Uterus (tissue), 4 donors: ENCODE measurements around the gene UBAP1. TPM values are rescaled to one million over a fixed set of nuclear protein-coding genes. Genes with fewer than 3 reads are reported as not detected.
"Not testable (repeated sequence)": the region's sequence is repeated elsewhere in the genome, so short reads cannot be mapped to it uniquely, and the experiment has no call there.

Experiments used
- DNase-seq, 2 donors: peaks; one replicate each; pipeline ENCODE4 v3.0.0-alpha.2; 2019 to 2020
- H3K27ac ChIP-seq, 2 donors: fragments of 200-600 bp; sonication (generic); 1 replicate in 1 of 2; 2 replicates in 1 of 2; pipeline ENCODE4 v1.5.1; 2016 to 2018
- H3K27me3 ChIP-seq, 2 donors: fragments of 200-600 bp; sonication (generic); one replicate each; pipeline ENCODE4 v1.5.1; 2018 to 2019; ENCODE audit warnings: control low read depth in 1 of 2
- H3K36me3 ChIP-seq, 2 donors: fragments of 200-600 bp; sonication (generic); one replicate each; pipeline ENCODE4 v1.5.1; 2019; ENCODE audit warnings: control low read depth in 1 of 2
- H3K4me1 ChIP-seq, 2 donors: fragments of 200-600 bp; sonication (generic); one replicate each; pipeline ENCODE4 v1.5.1; 2018 to 2019; ENCODE audit warnings: control low read depth in 1 of 2
- H3K4me3 ChIP-seq, 2 donors: fragments of 200-600 bp; sonication (generic); 1 replicate in 1 of 2; 2 replicates in 1 of 2; pipeline ENCODE4 v1.5.1; 2018 to 2019; ENCODE audit warnings: mild to moderate bottlenecking in 1 of 2
- H3K9me3 ChIP-seq, 2 donors: fragments of 200-600 bp; sonication (generic); one replicate each; pipeline ENCODE4 v1.5.1; 2019; ENCODE audit warnings: control low read depth in 1 of 2
- CTCF ChIP-seq, 4 experiments: fragments of 200-600 bp in 2 of 4; fragments of 450-650 bp in 2 of 4; sonication (generic) in 2 of 4; IDR thresholded peaks; one replicate each; pipeline ENCODE4 v1.5.1; 2016 to 2019; ENCODE audit warnings: antibody characterized with exemption in 4 of 4, mild to moderate bottlenecking in 2 of 4, moderate library complexity in 1 of 4
- POLR2A ChIP-seq, 2 donors: fragments of 450-650 bp; IDR thresholded peaks; one replicate each; pipeline ENCODE4 v1.6.1; 2016; ENCODE audit warnings: antibody characterized with exemption in 2 of 2, mild to moderate bottlenecking in 1 of 2, moderate library complexity in 1 of 2
- intact Hi-C: fragments of 100-400 bp; cut with DNase I; formaldehyde crosslinking; loops from one replicate; pipeline ENCODE4 v1.15.1; 2023; ENCODE audit warnings: low total_unique reads
- small RNA-seq: library from RNA; depleted of rRNA; stranded (forward); fragments of <200 nt; gene quantifications from one replicate; pipeline ENCODE3, GENCODE V24; 2016
- total RNA-seq, 4 donors: library from RNA; depleted of rRNA in 3 of 4; stranded (reverse); fragments of >200 nt in 3 of 4; gene quantifications; one replicate each; pipeline versions ENCODE4 v1.1.0 to v1.2.4, GENCODE V29; 2014 to 2023
- donor health status: DM: yes; HTN: yes; CAD: no.

UBAP1 gene
- total RNA-seq, 4 donors from 2014 or later: 17.1 to 60.4 (median 24.9) TPM

- Histone ChIP-seq H3K9me3 (no peaks in the 10 kb centered on the region), H3K27ac (no peak overlapping the region), H3K4me3 (no peak overlapping the region), H3K27me3 (no peaks in the 10 kb centered on the region), H3K36me3 (no peaks in the 10 kb centered on the region), H3K4me1 (no peaks in the 10 kb centered on the region)
- no peak for DNase-seq
- intact Hi-C loops: no loop called here
- TF ChIP-seq POLR2A (IDR thresholded peaks at IDR 0.05): no peak
Observed at GRCh38 chr9:34291023-34291422, 112.2 kb downstream of the UBAP1 start.

- Histone ChIP-seq H3K9me3 (no peaks in the 10 kb centered on the region), H3K4me3 (no peak overlapping the region)
- TF ChIP-seq CTCF (IDR thresholded peaks at IDR 0.05): no peak
- no peak for TF ChIP-seq POLR2A (IDR thresholded peaks at IDR 0.05)
Observed at GRCh38 chr9:34291423-34291822, 112.6 kb downstream of the UBAP1 start.

GRCh38 chr9:34292552-34292951 is 113.7 kb downstream of the UBAP1 start:
- no peaks in the 10 kb centered on the region for H3K27me3 ChIP-seq
- H3K4me1 ChIP-seq: no peaks in the 10 kb centered on the region
- no peaks in the 10 kb centered on the region for H3K36me3 ChIP-seq
- intact Hi-C loops: no loop called here
- no peak overlapping the region for H3K4me3 ChIP-seq
- TF ChIP-seq CTCF (IDR thresholded peaks at IDR 0.05) (no peak), POLR2A (IDR thresholded peaks at IDR 0.05) (no peak)
- no peak overlapping the region for H3K27ac ChIP-seq
- DNase-seq: no peak
- no peaks in the 10 kb centered on the region for H3K9me3 ChIP-seq

More at GRCh38 chr9:34291423-34291822, 112.6 kb downstream of the UBAP1 start:
- intact Hi-C loops: no loop called here
- Histone ChIP-seq H3K4me1 (no peaks in the 10 kb centered on the region), H3K27me3 (no peaks in the 10 kb centered on the region), H3K36me3 (no peaks in the 10 kb centered on the region), H3K27ac (no peak overlapping the region)
- DNase-seq: no peak

- H3K4me3 ChIP-seq, intact Hi-C loops, DNase-seq, H3K4me1 ChIP-seq, H3K36me3 ChIP-seq, H3K27ac ChIP-seq, H3K9me3 ChIP-seq, H3K27me3 ChIP-seq: not testable (repeated sequence)
Observed at GRCh38 chr9:34301064-34301463, 122.2 kb downstream of the UBAP1 start.

Small RNA genes within 50 kb of the gene (small RNA-seq; reads per million reads assigned to genes)
- gene AL353662.3 (not detected), gene RNA5SP282 (not detected), gene RNU2-50P (not detected)

Other genes starting within 250 kb of the UBAP1 start
- 100 to 1,000 TPM in 1 of 4 donors, 10 to 100 TPM in 2, 1 to 10 TPM in 1; 9.2 to 110 (median 51.3) TPM for gene UBAP2, start 130.2 kb upstream of the UBAP1 start, total RNA-seq
- 10 to 100 TPM in 3 of 4 donors, 1 to 10 TPM in 1; 6.4 to 35.3 (median 30.3) TPM for gene DCAF12, start 52.3 kb upstream of the UBAP1 start, total RNA-seq
- 1 to 10 TPM; 1.2 to 6.1 (median 1.5) TPM for gene KIF24, start 150.2 kb downstream of the UBAP1 start, total RNA-seq
- gene NUDT2, start 150.5 kb downstream of the UBAP1 start, total RNA-seq: 10 to 100 TPM in 3 of 4 donors, 1 to 10 TPM in 1; 7.6 to 24.6 (median 20.2) TPM
- 1 to 10 TPM in 3 of 4 donors, under 1 TPM in 1; under 0.01 to 6.6 (median 2.3) TPM for gene MYORG, start 197.9 kb downstream of the UBAP1 start, total RNA-seq